OCI-LY3 (cell line): ENCODE results near the gene ABHD8.

Experiments used
- CTCF ChIP-seq: fragments of 200-600, 300-600 bp; sonication (generic); IDR thresholded peaks from 2 replicates; pipeline ENCODE4 v1.5.1; 2014; ENCODE audit warnings: antibody characterized with exemption, low read length, low read depth
- EZH2phosphoT487 ChIP-seq: fragments of 200-600 bp; shearing (Covaris generic); IDR thresholded peaks from 2 replicates; pipeline ENCODE4 v1.6.1; 2018; ENCODE audit warnings: antibody characterized with exemption, mixed run types, low read depth

GRCh38 chr19:17248011-17248776, 55.0 kb downstream of the ABHD8 start:
- no peak for TF ChIP-seq EZH2phosphoT487
- TF ChIP-seq CTCF: no peak
